RWPE2 (cell line): ENCODE data around the gene RNF39.

Source experiments
- ATAC-seq: fragments of 200-7000 bp; cut with Tn5 transposase; 3 replicates; pipeline ENCODE4 v1.9.1; 2021; ENCODE audit warnings: low read depth
- DNase-seq: peaks from one replicate; pipeline ENCODE4 v3.0.0-alpha.2; 2020; ENCODE audit warnings: low spot score
- H3K27ac ChIP-seq: fragments of 450-650 bp; 2 replicates; pipeline ENCODE4 v1.5.1; 2017; ENCODE audit warnings: mild to moderate bottlenecking; ENCODE audit not compliant: poor library complexity, severe bottlenecking
- H3K27me3 ChIP-seq: fragments of 250-450 bp; sonication (Bioruptor Pico); 2 replicates; pipeline ENCODE4 v1.5.1; 2021; ENCODE audit warnings: mild to moderate bottlenecking, moderate library complexity; ENCODE audit not compliant: insufficient read depth, poor library complexity, severe bottlenecking
- H3K36me3 ChIP-seq: fragments of 250-450 bp; sonication (Bioruptor Pico); 2 replicates; pipeline ENCODE4 v1.5.1; 2020; ENCODE audit warnings: low read depth, mild to moderate bottlenecking, moderate library complexity
- H3K4me1 ChIP-seq: fragments of 250-450 bp; sonication (Bioruptor Pico); 2 replicates; pipeline ENCODE4 v1.5.1; 2021; ENCODE audit warnings: mild to moderate bottlenecking, moderate library complexity; ENCODE audit not compliant: insufficient read depth, poor library complexity, severe bottlenecking
- H3K4me3 ChIP-seq: fragments of 250-450 bp; sonication (Bioruptor Pico); 2 replicates; pipeline ENCODE4 v1.5.1; 2021; ENCODE audit warnings: mild to moderate bottlenecking, moderate library complexity; ENCODE audit not compliant: severe bottlenecking
- H3K9me3 ChIP-seq: fragments of 250-450 bp; sonication (Bioruptor Pico); 2 replicates; pipeline ENCODE4 v1.5.1; 2021; ENCODE audit warnings: mild to moderate bottlenecking, moderate library complexity; ENCODE audit not compliant: severe bottlenecking
- TF ChIP-seq, protein P1 (sequence below): fragments of 450-650 bp; IDR thresholded peaks from one replicate; pipeline ENCODE4 v1.5.1; 2017; ENCODE audit warnings: mild to moderate bottlenecking, moderate library complexity; ENCODE audit not compliant: poor library complexity, severe bottlenecking

Gene RNF39

DNA sequence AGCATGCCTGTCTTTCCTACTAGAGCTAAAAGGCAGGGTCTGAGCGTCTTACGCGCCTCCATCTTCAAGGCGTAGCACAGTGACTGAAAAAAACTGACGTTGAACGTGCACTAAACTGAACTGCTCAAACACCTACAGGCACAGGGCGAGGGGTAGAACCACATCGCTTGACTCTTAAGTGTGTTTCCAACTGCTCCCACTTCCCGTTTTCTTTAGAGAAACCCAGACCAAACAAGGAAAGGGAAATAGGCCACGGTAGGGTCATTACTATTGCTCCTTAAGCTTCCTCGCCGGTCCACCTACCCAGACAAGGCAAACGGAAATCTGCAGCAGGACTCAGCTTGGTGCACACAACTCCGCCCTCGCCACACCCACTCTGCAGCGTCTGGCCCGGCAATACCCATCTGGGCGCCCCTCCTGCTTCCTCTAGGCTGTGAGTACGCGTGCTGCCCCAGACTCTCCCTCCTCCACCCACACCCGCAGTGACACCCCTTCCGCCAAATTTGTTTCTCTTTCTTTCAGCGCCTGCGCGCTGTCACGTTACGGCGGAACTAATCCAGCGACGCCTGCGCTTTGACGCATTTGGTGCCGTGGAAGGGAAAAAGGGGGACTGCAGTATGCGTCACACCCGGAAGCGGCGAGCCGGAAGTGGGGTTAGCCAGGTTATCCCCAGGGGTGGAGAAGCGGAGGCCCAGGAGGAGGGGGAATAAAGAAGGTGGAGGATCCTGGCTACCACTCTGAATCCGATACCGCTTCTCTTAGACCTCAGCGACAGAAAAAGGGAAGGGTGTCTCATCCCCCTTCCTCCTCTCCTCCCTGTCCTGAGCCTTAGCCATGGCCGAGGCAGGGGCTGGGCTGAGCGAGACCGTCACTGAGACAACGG lies 8.8 kb downstream of the RNF39 start, which contains the start of gene PPP1R11:
TSS of gene PPP1R11 (plus strand) at position 622 of the 883 bp plus-strand sequence. CDS start at position 835, 213 bp downstream.
- Histone ChIP-seq H3K36me3 (peaks cover 30% of the 10 kb centered on the region), H3K9me3 (no peaks in the 10 kb centered on the region), H3K4me1 (peaks cover 10% of the 10 kb centered on the region), H3K27ac (peak within 1 kb of the TSS; percentile 64), H3K4me3 (peak within 1 kb of the TSS; percentile 46), H3K27me3 (no peaks in the 10 kb centered on the region)
- DNase-seq: peak; percentile 99
- TF ChIP-seq, protein P1, sequence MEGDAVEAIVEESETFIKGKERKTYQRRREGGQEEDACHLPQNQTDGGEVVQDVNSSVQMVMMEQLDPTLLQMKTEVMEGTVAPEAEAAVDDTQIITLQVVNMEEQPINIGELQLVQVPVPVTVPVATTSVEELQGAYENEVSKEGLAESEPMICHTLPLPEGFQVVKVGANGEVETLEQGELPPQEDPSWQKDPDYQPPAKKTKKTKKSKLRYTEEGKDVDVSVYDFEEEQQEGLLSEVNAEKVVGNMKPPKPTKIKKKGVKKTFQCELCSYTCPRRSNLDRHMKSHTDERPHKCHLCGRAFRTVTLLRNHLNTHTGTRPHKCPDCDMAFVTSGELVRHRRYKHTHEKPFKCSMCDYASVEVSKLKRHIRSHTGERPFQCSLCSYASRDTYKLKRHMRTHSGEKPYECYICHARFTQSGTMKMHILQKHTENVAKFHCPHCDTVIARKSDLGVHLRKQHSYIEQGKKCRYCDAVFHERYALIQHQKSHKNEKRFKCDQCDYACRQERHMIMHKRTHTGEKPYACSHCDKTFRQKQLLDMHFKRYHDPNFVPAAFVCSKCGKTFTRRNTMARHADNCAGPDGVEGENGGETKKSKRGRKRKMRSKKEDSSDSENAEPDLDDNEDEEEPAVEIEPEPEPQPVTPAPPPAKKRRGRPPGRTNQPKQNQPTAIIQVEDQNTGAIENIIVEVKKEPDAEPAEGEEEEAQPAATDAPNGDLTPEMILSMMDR: no peak
- peak; percentile 97 for ATAC-seq

- ATAC-seq (no peak), DNase-seq (no peak)
- H3K4me3 ChIP-seq: peak overlapping the region; percentile 46
- H3K9me3 ChIP-seq: no peaks in the 10 kb centered on the region
- H3K27ac ChIP-seq: peak overlapping the region; percentile 64
- peaks cover 30% of the 10 kb centered on the region for H3K36me3 ChIP-seq
- H3K27me3 ChIP-seq: no peaks in the 10 kb centered on the region
- H3K4me1 ChIP-seq: peaks cover 10% of the 10 kb centered on the region
- TF ChIP-seq, protein P1: no peak
Observed at GRCh38 chr6:30066082-30066481, 9.5 kb downstream of the RNF39 start.

DNA sequence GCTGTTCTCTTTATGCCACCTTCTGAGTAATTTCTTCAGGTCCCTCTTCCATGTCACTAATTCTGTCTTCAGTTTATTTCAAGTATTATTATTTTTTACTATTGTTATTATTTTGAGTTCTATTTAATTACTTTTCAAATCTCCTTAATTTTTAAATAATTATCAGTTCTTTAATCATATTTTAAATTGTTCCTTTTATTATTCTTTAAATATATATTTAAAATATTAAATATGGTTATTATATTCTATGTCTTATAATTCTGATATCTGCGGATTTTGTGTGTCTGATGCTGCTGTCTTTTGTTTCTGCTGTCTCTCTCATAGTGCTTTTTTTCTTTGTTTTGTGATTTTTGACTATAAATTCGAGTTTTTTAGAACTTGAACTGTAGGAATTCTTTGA lies 12.3 kb downstream of the RNF39 start:
- Histone ChIP-seq H3K4me3 (no peak overlapping the region), H3K27ac (no peak overlapping the region), H3K36me3 (peaks cover 27% of the 10 kb centered on the region), H3K9me3 (no peaks in the 10 kb centered on the region), H3K27me3 (no peaks in the 10 kb centered on the region), H3K4me1 (peaks cover 15% of the 10 kb centered on the region)
- TF ChIP-seq, protein P1: no peak
- ATAC-seq (no peak), DNase-seq (no peak)

GRCh38 chr6:30062471-30063178 lies 12.9 kb downstream of the RNF39 start:
- TF ChIP-seq, protein P1: no peak
- no peak for DNase-seq
- H3K4me1 ChIP-seq: peaks cover 11% of the 10 kb centered on the region
- H3K4me3 ChIP-seq: no peak overlapping the region
- H3K9me3 ChIP-seq: no peaks in the 10 kb centered on the region
- no peaks in the 10 kb centered on the region for H3K27me3 ChIP-seq
- peaks cover 32% of the 10 kb centered on the region for H3K36me3 ChIP-seq
- ATAC-seq: no peak
- H3K27ac ChIP-seq: peak overlapping the region; percentile 77
